OCI-LY1 (cell line): ENCODE measurements around the gene RNF144A.

Experiments
- EZH2 ChIP-seq: fragments of 200-600 bp; sonication (generic), shearing (Covaris generic); IDR thresholded peaks from 2 replicates; pipeline ENCODE4 v1.8.0; 2017; ENCODE audit warnings: borderline replicate concordance, mixed run types, mild to moderate bottlenecking, antibody characterized with exemption, low read length, moderate library complexity, mixed read lengths
- TF ChIP-seq, protein P1 (sequence below): fragments of 200-600 bp; sonication (generic), shearing (Covaris generic); IDR thresholded peaks from 2 replicates; pipeline ENCODE4 v1.5.1; 2017; ENCODE audit warnings: mild to moderate bottlenecking, antibody characterized with exemption, low read length, moderate library complexity, mixed read lengths

DNA sequence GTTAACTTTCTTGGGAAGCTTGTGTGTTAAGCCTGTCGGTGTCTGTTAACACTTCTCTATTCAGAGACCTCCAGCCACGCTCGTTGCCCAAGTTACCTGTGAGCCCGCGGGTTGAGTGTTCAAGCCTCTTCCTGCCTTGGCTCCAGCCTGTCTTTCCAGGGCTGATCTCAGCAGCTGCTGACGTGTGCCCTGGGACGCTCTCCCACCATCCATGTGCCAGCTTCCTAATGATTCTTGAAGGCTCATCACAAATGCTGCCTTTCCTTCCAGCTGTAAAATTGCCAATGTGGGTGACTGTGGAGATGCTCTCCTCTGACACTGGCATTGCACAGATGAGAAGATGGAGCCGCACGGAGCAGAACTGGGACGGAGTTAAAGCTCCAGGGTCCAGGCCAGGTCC lies 6.1 kb downstream of the RNF144A start:
- TF ChIP-seq, protein P1, sequence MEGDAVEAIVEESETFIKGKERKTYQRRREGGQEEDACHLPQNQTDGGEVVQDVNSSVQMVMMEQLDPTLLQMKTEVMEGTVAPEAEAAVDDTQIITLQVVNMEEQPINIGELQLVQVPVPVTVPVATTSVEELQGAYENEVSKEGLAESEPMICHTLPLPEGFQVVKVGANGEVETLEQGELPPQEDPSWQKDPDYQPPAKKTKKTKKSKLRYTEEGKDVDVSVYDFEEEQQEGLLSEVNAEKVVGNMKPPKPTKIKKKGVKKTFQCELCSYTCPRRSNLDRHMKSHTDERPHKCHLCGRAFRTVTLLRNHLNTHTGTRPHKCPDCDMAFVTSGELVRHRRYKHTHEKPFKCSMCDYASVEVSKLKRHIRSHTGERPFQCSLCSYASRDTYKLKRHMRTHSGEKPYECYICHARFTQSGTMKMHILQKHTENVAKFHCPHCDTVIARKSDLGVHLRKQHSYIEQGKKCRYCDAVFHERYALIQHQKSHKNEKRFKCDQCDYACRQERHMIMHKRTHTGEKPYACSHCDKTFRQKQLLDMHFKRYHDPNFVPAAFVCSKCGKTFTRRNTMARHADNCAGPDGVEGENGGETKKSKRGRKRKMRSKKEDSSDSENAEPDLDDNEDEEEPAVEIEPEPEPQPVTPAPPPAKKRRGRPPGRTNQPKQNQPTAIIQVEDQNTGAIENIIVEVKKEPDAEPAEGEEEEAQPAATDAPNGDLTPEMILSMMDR: no peak
- no peak for TF ChIP-seq EZH2
